Fibroblast of lung (primary cell): ENCODE data around the gene AKIP1.
"Not testable (repeated sequence)": the region's sequence is repeated elsewhere in the genome, so short reads cannot be mapped to it uniquely, and the experiment has no call there.

Source experiments
- EZH2 ChIP-seq: IDR thresholded peaks from 2 replicates; pipeline ENCODE4 v1.5.1; 2012; ENCODE audit warnings: low read length, control low read depth, mild to moderate bottlenecking; ENCODE audit errors: missing control alignments
- TF ChIP-seq, protein P1 (sequence below), 2 donors: IDR thresholded peaks in 1 of 2; conservative IDR thresholded peaks in 1 of 2; 1 replicate in 1 of 2; 2 replicates in 1 of 2; pipeline ENCODE4 v1.5.1; 2011 to 2012; ENCODE audit warnings: low read length in 2 of 2, control low read depth in 1 of 2, inconsistent platforms in 1 of 2, low read depth in 1 of 2, mild to moderate bottlenecking in 1 of 2

DNA sequence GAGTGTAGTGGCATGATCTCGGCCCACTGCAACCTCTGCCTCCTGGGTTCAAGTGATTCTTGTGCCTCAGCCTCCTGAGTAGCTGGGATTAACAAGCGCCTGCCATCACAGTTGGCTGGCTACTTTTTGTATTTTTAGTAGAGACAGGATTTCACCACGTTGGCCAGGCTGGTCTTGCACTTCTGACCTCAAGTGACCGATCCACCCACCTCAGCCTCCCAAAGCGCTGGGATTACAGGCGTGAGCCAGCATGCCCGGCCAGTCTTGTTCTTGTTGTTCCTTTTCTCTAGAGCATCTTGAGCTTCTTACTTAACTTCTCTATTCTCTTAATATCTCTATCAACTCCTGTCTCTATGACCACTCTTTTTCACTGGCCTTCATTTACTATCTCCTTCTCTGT, 29.4 kb upstream of the AKIP1 start:
- TF ChIP-seq, protein P1, sequence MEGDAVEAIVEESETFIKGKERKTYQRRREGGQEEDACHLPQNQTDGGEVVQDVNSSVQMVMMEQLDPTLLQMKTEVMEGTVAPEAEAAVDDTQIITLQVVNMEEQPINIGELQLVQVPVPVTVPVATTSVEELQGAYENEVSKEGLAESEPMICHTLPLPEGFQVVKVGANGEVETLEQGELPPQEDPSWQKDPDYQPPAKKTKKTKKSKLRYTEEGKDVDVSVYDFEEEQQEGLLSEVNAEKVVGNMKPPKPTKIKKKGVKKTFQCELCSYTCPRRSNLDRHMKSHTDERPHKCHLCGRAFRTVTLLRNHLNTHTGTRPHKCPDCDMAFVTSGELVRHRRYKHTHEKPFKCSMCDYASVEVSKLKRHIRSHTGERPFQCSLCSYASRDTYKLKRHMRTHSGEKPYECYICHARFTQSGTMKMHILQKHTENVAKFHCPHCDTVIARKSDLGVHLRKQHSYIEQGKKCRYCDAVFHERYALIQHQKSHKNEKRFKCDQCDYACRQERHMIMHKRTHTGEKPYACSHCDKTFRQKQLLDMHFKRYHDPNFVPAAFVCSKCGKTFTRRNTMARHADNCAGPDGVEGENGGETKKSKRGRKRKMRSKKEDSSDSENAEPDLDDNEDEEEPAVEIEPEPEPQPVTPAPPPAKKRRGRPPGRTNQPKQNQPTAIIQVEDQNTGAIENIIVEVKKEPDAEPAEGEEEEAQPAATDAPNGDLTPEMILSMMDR (conservative IDR thresholded peaks at IDR 0.05 in 1 of 2, IDR thresholded peaks at IDR 0.05 in 1 of 2; ENCODE audit: low read depth in 1 of 2, low read length in 2 of 2), result not testable (repeated sequence)
- not testable (repeated sequence) for TF ChIP-seq EZH2
